HepG2 (cell line): ENCODE results near the gene CYP27A1. TPM values are rescaled to one million over a fixed set of nuclear protein-coding genes. Genes with fewer than 3 reads are reported as not detected.

Source experiments
- CSRNP2 ChIP-seq: sonication (generic); formaldehyde crosslinking; conservative IDR thresholded peaks from 2 replicates; pipeline ENCODE4 v1.8.0; 2022; ENCODE audit warnings: low read depth, missing genetic modification reagents
- DZIP1 ChIP-seq: sonication (generic); formaldehyde crosslinking; IDR thresholded peaks from 2 replicates; pipeline ENCODE4 v1.5.0; 2020; ENCODE audit warnings: mild to moderate bottlenecking, missing genetic modification reagents
- GTF3A ChIP-seq: sonication (generic); formaldehyde crosslinking; conservative IDR thresholded peaks from 2 replicates; pipeline ENCODE4 v1.4.0; 2020; ENCODE audit warnings: mild to moderate bottlenecking, missing genetic modification reagents
- JUND ChIP-seq: sonication (generic); formaldehyde crosslinking; IDR thresholded peaks from 2 replicates; pipeline ENCODE4 v1.8.0; 2022; ENCODE audit warnings: mild to moderate bottlenecking, missing genetic modification reagents
- KAT2B ChIP-seq: fragments of 150-350 bp; IDR thresholded peaks from 2 replicates; pipeline ENCODE4 v1.6.1; 2014; ENCODE audit warnings: low read depth, low read length, borderline replicate concordance
- KIAA2018 ChIP-seq: sonication (generic); formaldehyde crosslinking; IDR thresholded peaks from 2 replicates; pipeline ENCODE4 v1.5.0; 2020; ENCODE audit warnings: mild to moderate bottlenecking, missing genetic modification reagents, borderline replicate concordance
- MTERF4 ChIP-seq: sonication (generic); formaldehyde crosslinking; IDR thresholded peaks from 2 replicates; pipeline ENCODE4 v1.8.0; 2023; ENCODE audit warnings: mild to moderate bottlenecking, missing genetic modification reagents
- PAF1 ChIP-seq: IDR thresholded peaks from 2 replicates; pipeline ENCODE4 v1.6.1; 2016; ENCODE audit warnings: missing genetic modification reagents, missing compliant biosample characterization
- PHF8 ChIP-seq: sonication (generic); formaldehyde crosslinking; IDR thresholded peaks from 2 replicates; pipeline ENCODE4 v1.5.0; 2020; ENCODE audit warnings: missing genetic modification reagents
- RNF2 ChIP-seq: fragments of 450-650 bp; conservative IDR thresholded peaks from 2 replicates; pipeline ENCODE4 v1.6.1; 2016; ENCODE audit warnings: low read depth
- TRAFD1 ChIP-seq: sonication (generic); formaldehyde crosslinking; IDR thresholded peaks from 2 replicates; pipeline ENCODE4 v1.5.1; 2020; ENCODE audit warnings: missing genetic modification reagents, mild to moderate bottlenecking, borderline replicate concordance
- ZNF75D ChIP-seq: sonication (generic); formaldehyde crosslinking; IDR thresholded peaks from 2 replicates; pipeline ENCODE4 v1.8.1; 2023; ENCODE audit warnings: missing genetic modification reagents, mild to moderate bottlenecking, borderline replicate concordance
- polyA plus RNA-seq, 8 experiments: library from polyadenylated mRNA; depleted of rRNA in 3 of 8; stranded (reverse) in 7 of 8; unstranded in 1 of 8; fragments of >200 nt; fragmentation: Illumina TruSeq in 4 of 8; extraction: Trizol in 4 of 8; gene quantifications; 2 replicates each; pipeline versions ENCODE4 v1.2.1 to v1.2.3, GENCODE V29; 2011 to 2016; ENCODE audit warnings: low read depth in 4 of 8, missing spikeins in 1 of 8, mixed read lengths in 1 of 8; ENCODE audit not compliant: insufficient read depth in 1 of 8
- total RNA-seq, 5 experiments: library from RNA; depleted of rRNA; stranded (reverse); fragments of >200 nt; fragmentation: Illumina TruSeq; extraction: Trizol; gene quantifications; 2 replicates each; pipeline ENCODE4 v1.2.3, GENCODE V29; 2016; ENCODE audit warnings: low read depth in 1 of 5

CYP27A1 gene
- total and polyA plus RNA-seq, 2 of the 13 experiments (the other 11 are each of a cell fraction or from before 2014, with no cell fraction given): 157 to 266 TPM

GRCh38 chr2:218755567-218756404, 26.2 kb upstream of the CYP27A1 start (continued):
- TF ChIP-seq TRAFD1 (CRISPR knock-in tag) (no peak), PHF8 (CRISPR knock-in tag) (peak; percentile 60), MTERF4 (peak; percentile 56; the same call in 1 of the 2 replicates), JUND (peak; percentile 66), KIAA2018 (CRISPR knock-in tag) (0 out of 2 replicates have a peak, but pooled peaks have one; percentile 83), KAT2B (no peak), PAF1 (no peak), GTF3A (CRISPR knock-in tag) (0 out of 2 replicates have a peak, but pooled peaks have one; percentile 53), CSRNP2 (CRISPR knock-in tag) (no peak), RNF2 (no peak), ZNF75D (CRISPR knock-in tag) (no peak), DZIP1 (CRISPR knock-in tag) (no peak)
